Measurements from ENCODE around the gene NUP210. TPM values are rescaled to one million over a fixed set of nuclear protein-coding genes. Genes with fewer than 3 reads are reported as not detected.
A peak's percentile ranks its signal among the peaks of the same experiment; 100 is the strongest.

NUP210 gene
- total and polyA plus RNA-seq, 3 experiments from 2014 or later, result 87.4 to 146 (median 143) TPM

DNA sequence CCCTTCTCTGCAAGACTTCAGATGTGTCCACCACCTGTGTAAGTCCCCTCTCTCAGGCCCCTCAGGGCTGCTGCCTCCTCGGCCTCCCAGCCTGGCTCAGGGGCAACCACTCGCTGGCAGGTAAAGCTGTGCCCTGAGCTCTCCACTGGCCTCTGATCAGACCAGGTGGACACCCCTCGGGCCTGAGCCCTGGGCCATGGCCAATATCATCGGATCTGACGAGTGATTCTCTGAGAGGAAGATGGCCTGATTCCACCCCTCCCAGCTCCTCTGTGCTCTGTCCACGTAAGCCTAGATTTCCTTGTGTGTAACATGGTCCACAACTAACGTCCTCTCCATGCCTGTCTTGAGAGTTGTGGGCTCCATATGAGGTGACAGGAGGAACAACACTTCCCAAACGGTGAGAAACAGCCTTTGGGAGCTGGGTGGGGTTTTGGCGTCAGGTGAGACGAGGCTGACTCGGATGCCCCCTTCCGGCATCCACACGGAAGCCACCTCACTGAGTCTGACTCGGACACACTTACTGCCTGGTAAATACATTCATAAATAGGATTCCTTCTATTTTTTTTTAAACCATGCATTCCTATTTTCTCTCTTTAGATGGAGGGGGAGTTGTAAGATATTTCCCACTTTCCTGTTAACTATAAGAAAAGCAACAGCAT, 86.8 kb downstream of the NUP210 start:
- peaks cover 3 to 98% (median 25%) of the 10 kb centered on the region in 3 donors for H3K36me3 Mint-ChIP-seq
- no peaks in the 10 kb centered on the region for H3K9me3 Mint-ChIP-seq
- no peak for DNase-seq
- H3K4me3 ChIP-seq (ENCODE audit: low read length), result no peak overlapping the region
- no peak overlapping the region for H3K4me3 Mint-ChIP-seq
- H3K27ac ChIP-seq (ENCODE audit: low read depth, low read length), result no peak overlapping the region
- H3K4me1 Mint-ChIP-seq, result peaks cover 4 to 13% (median 12%) of the 10 kb centered on the region in 3 donors
- ChIA-PET CTCF (no interaction called here), POLR2A (no interaction called here)
- H3K9me3 ChIP-seq (ENCODE audit: low read length), result no peaks in the 10 kb centered on the region
- peaks cover 78% of the 10 kb centered on the region for H3K36me3 ChIP-seq (ENCODE audit: insufficient read depth, low read length)
- no peaks in the 10 kb centered on the region for H3K27me3 Mint-ChIP-seq
- no peaks in the 10 kb centered on the region for H3K27me3 ChIP-seq (ENCODE audit: insufficient read depth, low read length, poor library complexity, severe bottlenecking)
- H3K27ac Mint-ChIP-seq, result peak overlapping the region in 4 of 8 donors; percentile 9 to 82 (median 60)
- peaks cover 5% of the 10 kb centered on the region for H3K4me1 ChIP-seq (ENCODE audit: insufficient read depth, low read length)

DNA sequence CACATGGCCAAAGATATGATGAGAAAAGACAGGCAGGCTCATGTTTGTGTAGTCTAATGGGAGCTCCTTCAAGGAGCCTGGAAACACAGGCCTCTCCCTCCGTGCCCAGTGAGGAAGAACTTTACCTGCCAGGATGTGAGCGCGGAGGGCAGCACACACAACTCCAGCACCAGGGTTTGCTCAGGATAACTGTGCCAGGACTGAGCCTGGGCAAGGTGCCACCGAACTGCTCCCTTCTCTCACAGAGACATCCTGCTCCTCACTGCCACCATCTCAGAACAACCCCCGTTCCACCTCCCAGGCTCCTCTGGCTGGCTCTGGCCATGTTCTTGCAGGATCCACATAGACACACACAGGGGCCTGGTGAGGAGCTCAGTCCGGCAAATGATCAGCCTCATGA, 87.4 kb downstream of the NUP210 start:
- Mint-ChIP-seq H3K27me3 (no peaks in the 10 kb centered on the region), H3K36me3 (peaks cover 3 to 98% (median 25%) of the 10 kb centered on the region in 3 donors), H3K9me3 (no peaks in the 10 kb centered on the region), H3K27ac (peak overlapping the region in 5 of 8 donors; percentile 40 to 82 (median 74)), H3K4me1 (peaks cover 4 to 13% (median 11%) of the 10 kb centered on the region in 3 donors), H3K4me3 (no peak overlapping the region)
- no peak overlapping the region for H3K4me3 ChIP-seq (ENCODE audit: low read length)
- H3K27me3 ChIP-seq (ENCODE audit: insufficient read depth, low read length, poor library complexity, severe bottlenecking), result no peaks in the 10 kb centered on the region
- H3K9me3 ChIP-seq (ENCODE audit: low read length), result no peaks in the 10 kb centered on the region
- peaks cover 5% of the 10 kb centered on the region for H3K4me1 ChIP-seq (ENCODE audit: insufficient read depth, low read length)
- POLR2A ChIA-PET, result no interaction called here
- DNase-seq, result no peak
- CTCF ChIA-PET, result interaction anchor here (1.1 kb wide), 1 partner anchor 14 kb away, joined by 3 read pairs; no protein-coding TSS in a partner anchor
- peaks cover 78% of the 10 kb centered on the region for H3K36me3 ChIP-seq (ENCODE audit: insufficient read depth, low read length)
- H3K27ac ChIP-seq (ENCODE audit: low read depth, low read length), result no peak overlapping the region

DNA sequence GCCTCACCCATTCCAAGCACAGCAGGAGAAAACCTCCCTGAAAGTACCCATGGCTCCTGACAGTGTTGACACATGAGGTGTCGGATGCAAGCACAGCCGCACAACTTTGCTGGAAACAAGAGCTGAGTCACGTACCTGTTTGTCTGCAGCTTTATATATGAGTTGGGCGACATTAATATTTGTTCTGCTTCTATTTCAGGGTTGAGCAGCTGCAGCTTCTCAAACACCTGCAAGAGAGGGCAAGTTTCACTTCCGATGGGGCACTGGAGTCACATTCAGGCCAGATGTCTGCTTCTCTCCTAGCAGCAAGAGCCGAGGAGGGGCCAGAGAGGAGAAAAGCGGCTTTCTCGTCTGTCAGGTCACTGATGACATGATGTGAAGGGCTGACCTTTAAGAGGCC, 88.0 kb downstream of the NUP210 start:
- Histone ChIP-seq H3K27me3 (ENCODE audit: insufficient read depth, low read length, poor library complexity, severe bottlenecking) (no peaks in the 10 kb centered on the region), H3K4me3 (ENCODE audit: low read length) (no peak overlapping the region), H3K36me3 (ENCODE audit: insufficient read depth, low read length) (peaks cover 78% of the 10 kb centered on the region), H3K4me1 (ENCODE audit: insufficient read depth, low read length) (peaks cover under 1% of the 10 kb centered on the region), H3K27ac (ENCODE audit: low read depth, low read length) (no peak overlapping the region), H3K9me3 (ENCODE audit: low read length) (no peaks in the 10 kb centered on the region)
- no peaks in the 10 kb centered on the region for H3K27me3 Mint-ChIP-seq
- H3K36me3 Mint-ChIP-seq, result peaks cover under 1 to 98% (median 22%) of the 10 kb centered on the region in 3 donors
- ChIA-PET POLR2A (no interaction called here), CTCF (interaction anchor here (1.1 kb wide), 1 partner anchor 14 kb away, joined by 3 read pairs; no protein-coding TSS in a partner anchor)
- peak overlapping the region in 5 of 8 donors; percentile 24 to 82 (median 74) for H3K27ac Mint-ChIP-seq
- no peak overlapping the region for H3K4me3 Mint-ChIP-seq
- no peak for DNase-seq
- H3K9me3 Mint-ChIP-seq, result no peaks in the 10 kb centered on the region
- H3K4me1 Mint-ChIP-seq, result peaks cover 0 to 9% (median 7%) of the 10 kb centered on the region in 3 donors

DNA sequence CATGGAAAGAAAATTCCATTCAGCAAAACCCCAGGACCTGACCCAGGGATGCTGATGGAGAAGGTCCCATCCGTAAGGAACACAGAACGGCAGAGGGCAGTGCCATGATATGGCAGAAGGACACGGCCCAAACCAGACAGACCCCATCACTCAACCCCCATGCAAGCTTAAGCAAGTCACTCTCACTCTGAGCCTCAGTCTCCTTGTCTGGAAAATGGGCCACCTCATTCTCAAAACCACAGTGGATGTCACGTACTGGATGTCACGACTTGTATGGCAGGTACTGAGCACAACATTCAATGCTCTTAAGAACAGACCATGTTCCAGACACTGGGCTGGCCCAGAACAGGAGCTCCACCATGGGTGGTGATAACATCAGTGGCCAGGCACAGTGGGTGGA, 90.4 kb downstream of the NUP210 start:
- Histone ChIP-seq H3K9me3 (ENCODE audit: low read length) (no peaks in the 10 kb centered on the region), H3K4me3 (ENCODE audit: low read length) (no peak overlapping the region), H3K36me3 (ENCODE audit: insufficient read depth, low read length) (peaks cover 78% of the 10 kb centered on the region), H3K27ac (ENCODE audit: low read depth, low read length) (no peak overlapping the region), H3K4me1 (ENCODE audit: insufficient read depth, low read length) (no peaks in the 10 kb centered on the region), H3K27me3 (ENCODE audit: insufficient read depth, low read length, poor library complexity, severe bottlenecking) (no peaks in the 10 kb centered on the region)
- Mint-ChIP-seq H3K36me3 (peaks cover 0 to 100% (median 27%) of the 10 kb centered on the region in 3 donors), H3K27ac (peak overlapping the region in 2 of 8 donors; percentile 11 to 27), H3K27me3 (no peaks in the 10 kb centered on the region), H3K9me3 (no peaks in the 10 kb centered on the region), H3K4me1 (no peaks in the 10 kb centered on the region), H3K4me3 (peak overlapping the region in 1 of 7 donors; percentile 52)
- DNase-seq, result no peak
- CTCF ChIA-PET, result interaction anchor here (2.0 kb wide), 1 partner anchor 16 kb away, joined by 4 read pairs; no protein-coding TSS in a partner anchor
- POLR2A ChIA-PET, result no interaction called here

DNA sequence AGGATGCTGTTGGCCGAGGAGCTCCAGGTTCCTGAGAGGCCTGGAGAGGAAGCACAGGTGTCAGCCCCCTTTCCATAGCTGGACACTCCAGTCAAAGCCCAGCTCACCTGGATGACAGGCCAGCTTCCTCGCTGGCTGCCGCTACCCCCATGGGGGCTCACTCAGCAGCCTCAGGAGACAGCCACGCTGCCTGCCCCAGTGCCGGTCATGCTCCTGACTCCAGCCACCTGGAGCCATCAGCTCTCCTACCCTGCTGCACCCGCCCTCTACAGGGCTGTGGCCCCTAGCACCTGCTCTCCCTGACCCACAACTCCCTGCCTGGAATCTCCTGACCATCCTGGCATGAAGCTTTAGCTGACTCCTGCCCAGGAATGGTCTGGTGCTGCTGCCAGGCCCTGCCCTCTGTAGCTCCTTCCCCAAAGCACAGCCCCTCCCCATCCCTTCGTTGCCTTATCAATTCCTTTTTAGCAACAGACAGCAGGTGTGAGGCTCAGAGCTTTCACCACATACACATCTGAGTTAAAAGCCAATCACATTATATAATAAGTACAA, 94.2 kb downstream of the NUP210 start:
- H3K36me3 Mint-ChIP-seq, result peaks cover 0 to 100% (median 14%) of the 10 kb centered on the region in 3 donors
- no peaks in the 10 kb centered on the region for H3K4me1 ChIP-seq (ENCODE audit: insufficient read depth, low read length)
- H3K27me3 Mint-ChIP-seq, result no peaks in the 10 kb centered on the region
- H3K4me3 Mint-ChIP-seq, result no peak overlapping the region
- H3K9me3 Mint-ChIP-seq, result no peaks in the 10 kb centered on the region
- no peak for DNase-seq
- POLR2A ChIA-PET, result no interaction called here
- no peaks in the 10 kb centered on the region for H3K9me3 ChIP-seq (ENCODE audit: low read length)
- H3K27ac ChIP-seq (ENCODE audit: low read depth, low read length), result no peak overlapping the region
- CTCF ChIA-PET, result interaction anchor here (1.0 to 1.6 kb wide), 2 partner anchors 127 to 154 kb away, joined by 3 read pairs; partner anchors contain the start of gene HDAC11
- peak overlapping the region in 5 of 8 donors; percentile 6 to 92 (median 53) for H3K27ac Mint-ChIP-seq
- no peaks in the 10 kb centered on the region for H3K27me3 ChIP-seq (ENCODE audit: insufficient read depth, low read length, poor library complexity, severe bottlenecking)
- no peaks in the 10 kb centered on the region for H3K4me1 Mint-ChIP-seq
- no peak overlapping the region for H3K4me3 ChIP-seq (ENCODE audit: low read length)
- H3K36me3 ChIP-seq (ENCODE audit: insufficient read depth, low read length), result peaks cover 91% of the 10 kb centered on the region

DNA sequence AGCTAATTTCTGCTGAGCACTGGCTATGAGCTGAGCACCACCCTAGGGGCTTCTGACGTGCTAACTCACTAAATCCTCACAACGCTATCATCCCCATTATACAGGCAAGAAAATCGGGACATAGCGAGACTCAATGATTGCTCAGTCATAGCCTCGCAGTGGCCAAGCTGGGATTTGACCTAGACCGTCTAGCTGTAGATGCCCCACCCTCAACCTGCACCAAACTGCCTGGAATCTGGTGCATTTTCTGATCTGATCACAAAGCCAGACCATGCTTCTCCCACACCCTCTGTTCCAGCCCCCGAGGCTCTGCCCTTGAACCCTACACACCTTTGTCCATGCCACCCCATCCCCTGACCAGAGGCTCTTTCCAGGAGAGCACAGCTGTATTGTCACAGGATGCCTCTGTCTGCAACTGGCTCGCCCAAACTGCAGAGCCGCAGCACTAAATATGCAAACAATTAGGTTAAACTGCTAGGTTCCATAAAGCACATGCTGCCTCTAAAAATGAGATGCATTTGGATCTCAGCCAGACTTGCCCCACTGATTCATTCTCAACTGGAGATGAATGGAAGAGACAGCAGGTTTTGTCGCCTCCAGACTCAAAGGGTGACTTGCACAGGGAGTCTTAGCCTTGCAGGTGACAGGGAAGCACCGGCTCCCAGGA, 95.2 kb downstream of the NUP210 start:
- Histone ChIP-seq H3K27ac (ENCODE audit: low read depth, low read length) (no peak overlapping the region), H3K4me1 (ENCODE audit: insufficient read depth, low read length) (no peaks in the 10 kb centered on the region), H3K27me3 (ENCODE audit: insufficient read depth, low read length, poor library complexity, severe bottlenecking) (no peaks in the 10 kb centered on the region), H3K9me3 (ENCODE audit: low read length) (no peaks in the 10 kb centered on the region), H3K4me3 (ENCODE audit: low read length) (no peak overlapping the region), H3K36me3 (ENCODE audit: insufficient read depth, low read length) (peaks cover 82% of the 10 kb centered on the region)
- ChIA-PET CTCF (interaction anchor here (1.0 to 1.6 kb wide), 2 partner anchors 128 to 155 kb away, joined by 3 read pairs; partner anchors contain the start of gene HDAC11), POLR2A (no interaction called here)
- H3K27me3 Mint-ChIP-seq, result no peaks in the 10 kb centered on the region
- DNase-seq, result no peak
- no peak overlapping the region for H3K4me3 Mint-ChIP-seq
- peak overlapping the region in 3 of 8 donors; percentile 2 to 54 (median 53) for H3K27ac Mint-ChIP-seq
- peaks cover 0 to 98% (median 14%) of the 10 kb centered on the region in 3 donors for H3K36me3 Mint-ChIP-seq
- H3K9me3 Mint-ChIP-seq, result no peaks in the 10 kb centered on the region
- H3K4me1 Mint-ChIP-seq, result no peaks in the 10 kb centered on the region

DNA sequence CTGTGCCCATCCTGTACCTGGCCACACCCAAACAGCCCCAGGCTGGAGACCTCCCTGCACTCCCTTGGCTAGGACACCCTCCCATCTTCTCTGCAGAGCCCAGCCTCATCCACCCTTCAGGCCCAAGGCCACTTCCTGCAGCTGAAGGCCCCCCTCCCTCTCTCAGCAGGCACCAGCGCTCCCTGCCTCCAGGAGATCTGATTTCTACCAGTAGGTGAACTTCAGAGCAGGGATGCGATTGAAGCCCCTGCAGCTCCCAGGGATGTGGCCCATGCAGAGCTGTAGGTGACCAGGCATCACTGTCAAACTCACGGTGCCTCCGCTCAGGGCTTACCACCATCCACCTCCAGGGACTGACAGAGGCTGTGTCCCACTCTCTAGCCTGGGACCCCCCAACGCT, 96.3 kb downstream of the NUP210 start:
- Histone ChIP-seq H3K27me3 (ENCODE audit: insufficient read depth, low read length, poor library complexity, severe bottlenecking) (no peaks in the 10 kb centered on the region), H3K4me3 (ENCODE audit: low read length) (no peak overlapping the region), H3K36me3 (ENCODE audit: insufficient read depth, low read length) (peaks cover 81% of the 10 kb centered on the region), H3K27ac (ENCODE audit: low read depth, low read length) (no peak overlapping the region), H3K4me1 (ENCODE audit: insufficient read depth, low read length) (no peaks in the 10 kb centered on the region), H3K9me3 (ENCODE audit: low read length) (no peaks in the 10 kb centered on the region)
- H3K27me3 Mint-ChIP-seq, result no peaks in the 10 kb centered on the region
- H3K27ac Mint-ChIP-seq, result peak overlapping the region in 1 of 8 donors; percentile 54
- no peak overlapping the region for H3K4me3 Mint-ChIP-seq
- no peak for DNase-seq
- H3K4me1 Mint-ChIP-seq, result no peaks in the 10 kb centered on the region
- H3K9me3 Mint-ChIP-seq, result no peaks in the 10 kb centered on the region
- ChIA-PET CTCF (no interaction called here), POLR2A (interaction anchor here (0.7 kb wide), 1 partner anchor 27 kb away, joined by 3 read pairs; no protein-coding TSS in a partner anchor)
- peaks cover 0 to 98% (median 11%) of the 10 kb centered on the region in 3 donors for H3K36me3 Mint-ChIP-seq

DNA sequence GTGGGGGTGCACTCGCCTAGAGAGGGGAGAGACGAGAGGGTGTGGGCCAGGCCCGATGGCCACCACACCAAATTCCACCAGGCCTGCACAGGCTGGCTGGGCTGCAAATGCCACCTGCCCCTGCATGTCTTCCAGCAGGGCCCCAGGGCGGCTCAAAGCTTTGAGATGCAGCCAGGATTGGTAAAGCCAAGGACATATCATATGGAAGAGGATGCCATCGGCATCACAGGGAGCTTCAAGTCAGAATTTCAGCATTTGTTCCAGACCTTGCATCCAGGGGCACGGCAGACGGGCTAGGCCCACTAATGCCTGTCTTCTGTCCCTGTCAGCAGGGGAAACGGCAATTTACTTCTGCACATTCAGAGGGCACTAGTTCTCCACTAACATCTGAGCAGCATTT, 97.8 kb downstream of the NUP210 start:
- Histone ChIP-seq H3K36me3 (ENCODE audit: insufficient read depth, low read length) (peaks cover 80% of the 10 kb centered on the region), H3K27ac (ENCODE audit: low read depth, low read length) (no peak overlapping the region), H3K27me3 (ENCODE audit: insufficient read depth, low read length, poor library complexity, severe bottlenecking) (no peaks in the 10 kb centered on the region), H3K4me3 (ENCODE audit: low read length) (no peak overlapping the region), H3K4me1 (ENCODE audit: insufficient read depth, low read length) (no peaks in the 10 kb centered on the region), H3K9me3 (ENCODE audit: low read length) (no peaks in the 10 kb centered on the region)
- Mint-ChIP-seq H3K27ac (peak overlapping the region in 2 of 8 donors; percentile 51 to 82), H3K9me3 (no peaks in the 10 kb centered on the region), H3K4me1 (peaks cover 0 to under 1% (median 0%) of the 10 kb centered on the region in 3 donors), H3K27me3 (no peaks in the 10 kb centered on the region), H3K4me3 (no peak overlapping the region), H3K36me3 (peaks cover 0 to 98% (median 18%) of the 10 kb centered on the region in 3 donors)
- DNase-seq, result no peak
- POLR2A ChIA-PET, result no interaction called here
- CTCF ChIA-PET, result no interaction called here

All from CD8-positive, alpha-beta memory T cell (primary cell).